Fibroblast of lung (primary cell): Measurements from ENCODE around the gene PCSK7. TPM values are rescaled to one million over a fixed set of nuclear protein-coding genes. Genes with fewer than 3 reads are reported as not detected.
"Not testable (repeated sequence)": the region's sequence is repeated elsewhere in the genome, so short reads cannot be mapped to it uniquely, and the experiment has no call there.

Experiments used
- DNase-seq, 2 donors: peaks; one replicate each; pipeline versions ENCODE4 v3.0.0 to v3.0.0-alpha.2; 2010; ENCODE audit warnings: low read depth in 2 of 2
- H2AFZ ChIP-seq: 2 replicates; pipeline ENCODE4 v1.5.1; 2012; ENCODE audit warnings: low read length, control low read depth, inconsistent platforms
- H3K27ac ChIP-seq: 2 replicates; pipeline ENCODE4 v1.5.1; 2011; ENCODE audit warnings: low read length, control low read depth; ENCODE audit not compliant: insufficient read depth
- H3K27me3 ChIP-seq: 2 replicates; pipeline ENCODE4 v1.5.1; 2011; ENCODE audit warnings: mild to moderate bottlenecking, low read length; ENCODE audit not compliant: control insufficient read depth, insufficient read depth
- H3K36me3 ChIP-seq: 2 replicates; pipeline ENCODE4 v1.5.1; 2011; ENCODE audit warnings: low read length; ENCODE audit not compliant: control insufficient read depth, insufficient read depth
- H3K4me1 ChIP-seq: 2 replicates; pipeline ENCODE4 v1.5.1; 2011; ENCODE audit warnings: low read length; ENCODE audit not compliant: control insufficient read depth, insufficient read depth; ENCODE audit errors: extremely low read depth
- H3K4me2 ChIP-seq: 2 replicates; pipeline ENCODE4 v1.5.1; 2011; ENCODE audit warnings: low read length, control low read depth; ENCODE audit not compliant: insufficient read depth; ENCODE audit errors: extremely low read depth
- H3K4me3 ChIP-seq, 4 experiments: fragments of 200-600 bp in 1 of 4; sonication (generic) in 1 of 4; replicated peaks in 1 of 4; 2 replicates each; pipeline ENCODE4 v1.5.1; 2011 to 2016; ENCODE audit warnings: low read length in 4 of 4, low read depth in 3 of 4, mild to moderate bottlenecking in 3 of 4, control low read depth in 2 of 4, inconsistent platforms in 1 of 4, mixed read lengths in 1 of 4; ENCODE audit not compliant: insufficient read depth in 1 of 4; ENCODE audit errors: control extremely low read depth in 1 of 4
- H3K79me2 ChIP-seq: 2 replicates; pipeline ENCODE4 v1.5.1; 2012; ENCODE audit warnings: mild to moderate bottlenecking, low read length, inconsistent platforms; ENCODE audit not compliant: control insufficient read depth, insufficient read depth
- H3K9ac ChIP-seq: 2 replicates; pipeline ENCODE4 v1.5.1; 2011; ENCODE audit warnings: mild to moderate bottlenecking, low read length, control low read depth; ENCODE audit not compliant: insufficient read depth
- H3K9me3 ChIP-seq: 2 replicates; pipeline ENCODE4 v1.5.1; 2012; ENCODE audit warnings: low read depth, low read length; ENCODE audit not compliant: control insufficient read depth, insufficient read depth
- H4K20me1 ChIP-seq: 2 replicates; pipeline ENCODE4 v1.5.1; 2011; ENCODE audit warnings: low read length; ENCODE audit not compliant: control insufficient read depth, insufficient read depth; ENCODE audit errors: extremely low read depth
- CTCF ChIP-seq, 2 donors: IDR thresholded peaks in 1 of 2; conservative IDR thresholded peaks in 1 of 2; 1 replicate in 1 of 2; 2 replicates in 1 of 2; pipeline ENCODE4 v1.5.1; 2011 to 2012; ENCODE audit warnings: low read length in 2 of 2, control low read depth in 1 of 2, inconsistent platforms in 1 of 2, low read depth in 1 of 2, mild to moderate bottlenecking in 1 of 2
- EZH2 ChIP-seq: IDR thresholded peaks from 2 replicates; pipeline ENCODE4 v1.5.1; 2012; ENCODE audit warnings: low read length, control low read depth, mild to moderate bottlenecking; ENCODE audit errors: missing control alignments
- polyA plus RNA-seq, 2 donors: library from polyadenylated mRNA; depleted of rRNA in 1 of 2; stranded (reverse) in 1 of 2; unstranded in 1 of 2; fragments of >200 nt; gene quantifications; 2 replicates each; pipeline ENCODE4 v1.2.1, GENCODE V29; 2011 to 2012; ENCODE audit warnings: missing spikeins in 1 of 2
- total RNA-seq: library from RNA; depleted of rRNA; stranded (reverse); fragments of >200 nt; gene quantifications from 2 replicates; pipeline ENCODE4 v1.2.1, GENCODE V29; 2014

The PCSK7 gene
- total and polyA plus RNA-seq, 2 donors (not counting 1 experiment from before 2014, with no cell fraction given): 26.8 to 38.3 TPM

- Histone ChIP-seq H3K36me3 (no peaks in the 10 kb centered on the region), H3K27ac (no peak overlapping the region), H3K4me1 (peaks cover 14% of the 10 kb centered on the region), H3K9ac (no peak overlapping the region), H3K4me3 (no peak overlapping the region), H3K79me2 (no peaks in the 10 kb centered on the region), H4K20me1 (no peaks in the 10 kb centered on the region), H3K9me3 (no peaks in the 10 kb centered on the region), H2AFZ (no peak overlapping the region), H3K4me2 (no peak overlapping the region), H3K27me3 (no peaks in the 10 kb centered on the region)
- no peak for DNase-seq
- TF ChIP-seq EZH2 (no peak), CTCF (conservative IDR thresholded peaks at IDR 0.05 in 1 of 2, IDR thresholded peaks at IDR 0.05 in 1 of 2; ENCODE audit: low read depth in 1 of 2, low read length in 2 of 2) (no peak)
Observed at GRCh38 chr11:117278347-117278746, 46.5 kb upstream of the PCSK7 start.

- peak overlapping the region; percentile 63 for H3K27ac ChIP-seq
- H3K36me3 ChIP-seq: no peaks in the 10 kb centered on the region
- no peaks in the 10 kb centered on the region for H4K20me1 ChIP-seq
- peak; percentile 85 to 89 for DNase-seq
- H3K79me2 ChIP-seq: no peaks in the 10 kb centered on the region
- no peak overlapping the region for H3K9ac ChIP-seq
- H3K9me3 ChIP-seq: no peaks in the 10 kb centered on the region
- peak overlapping the region in 1 of 4 experiments; percentile 34 for H3K4me3 ChIP-seq
- no peak for TF ChIP-seq CTCF (conservative IDR thresholded peaks at IDR 0.05 in 1 of 2, IDR thresholded peaks at IDR 0.05 in 1 of 2; ENCODE audit: low read depth in 1 of 2, low read length in 2 of 2)
- TF ChIP-seq EZH2: no peak
- no peak overlapping the region for H2AFZ ChIP-seq
- H3K4me1 ChIP-seq: no peaks in the 10 kb centered on the region
- no peak overlapping the region for H3K4me2 ChIP-seq
- no peaks in the 10 kb centered on the region for H3K27me3 ChIP-seq
Observed at GRCh38 chr11:117273550-117274289, 41.8 kb upstream of the PCSK7 start.

GRCh38 chr11:117272175-117272574, 40.3 kb upstream of the PCSK7 start:
- not testable (repeated sequence) for H3K27me3 ChIP-seq

More at GRCh38 chr11:117272175-117272574, 40.3 kb upstream of the PCSK7 start:
- not testable (repeated sequence) for H3K9me3 ChIP-seq, H3K27ac ChIP-seq, DNase-seq, H3K36me3 ChIP-seq, H4K20me1 ChIP-seq, H3K4me2 ChIP-seq, H3K4me1 ChIP-seq, H3K4me3 ChIP-seq, H3K79me2 ChIP-seq, H2AFZ ChIP-seq, H3K9ac ChIP-seq
